OCI-LY3 (cell line): ENCODE results near the gene SQSTM1.

Source experiments
- H2AFZ ChIP-seq: fragments of 200-600, 300-600 bp; shearing (Covaris generic); 2 replicates; pipeline ENCODE4 v1.6.0; 2014; ENCODE audit warnings: antibody characterized with exemption, low read depth, low read length
- H3K27ac ChIP-seq: fragments of 200-600, 300-600 bp; sonication (generic); 2 replicates; pipeline ENCODE4 v1.5.1; 2014; ENCODE audit warnings: mild to moderate bottlenecking, low read length, moderate library complexity, mixed read lengths
- H3K27me3 ChIP-seq: fragments of 200-600, 300-600 bp; sonication (generic); 2 replicates; pipeline ENCODE4 v1.6.1; 2014; ENCODE audit warnings: low read depth, low read length, mixed read lengths
- H3K36me3 ChIP-seq: fragments of 200-600, 300-600 bp; sonication (generic); replicated peaks from 2 replicates; pipeline ENCODE3; 2014; ENCODE audit warnings: low read depth, low read length, mixed read lengths
- H3K4me1 ChIP-seq: fragments of 300-600, 200-600 bp; sonication (generic); 2 replicates; pipeline ENCODE4 v1.6.1; 2014; ENCODE audit warnings: low read length, mixed read lengths
- H3K4me2 ChIP-seq: fragments of 200-600, 300-600 bp; sonication (generic); 2 replicates; pipeline ENCODE4 v1.6.1; 2014; ENCODE audit warnings: low read length, mixed read lengths
- H3K4me3 ChIP-seq: fragments of 300-600, 200-600 bp; sonication (generic); 2 replicates; pipeline ENCODE4 v1.5.1; 2014; ENCODE audit warnings: antibody characterized with exemption, mild to moderate bottlenecking, low read length, moderate library complexity
- H3K79me2 ChIP-seq: fragments of 300-600, 200-600 bp; shearing (Covaris generic); 2 replicates; pipeline ENCODE4 v1.6.1; 2014; ENCODE audit warnings: mild to moderate bottlenecking, low read length, mixed read lengths
- H3K9ac ChIP-seq: fragments of 300-600, 200-600 bp; shearing (Covaris generic); 2 replicates; pipeline ENCODE4 v1.6.0; 2014; ENCODE audit warnings: mild to moderate bottlenecking, low read length, moderate library complexity
- H3K9me3 ChIP-seq: fragments of 200-600, 300-600 bp; shearing (Covaris generic); 2 replicates; pipeline ENCODE4 v1.6.1; 2014; ENCODE audit warnings: low read length, mixed read lengths; ENCODE audit not compliant: insufficient read depth
- H4K20me1 ChIP-seq: fragments of 200-600, 300-600 bp; sonication (generic); 2 replicates; pipeline ENCODE4 v1.6.1; 2016; ENCODE audit warnings: low read length, mixed read lengths; ENCODE audit not compliant: insufficient read depth
- EZH2phosphoT487 ChIP-seq: fragments of 200-600 bp; shearing (Covaris generic); IDR thresholded peaks from 2 replicates; pipeline ENCODE4 v1.6.1; 2018; ENCODE audit warnings: antibody characterized with exemption, mixed run types, low read depth
- TF ChIP-seq, protein P1 (sequence below): fragments of 200-600, 300-600 bp; sonication (generic); IDR thresholded peaks from 2 replicates; pipeline ENCODE4 v1.5.1; 2014; ENCODE audit warnings: antibody characterized with exemption, low read length, low read depth

Gene SQSTM1

DNA sequence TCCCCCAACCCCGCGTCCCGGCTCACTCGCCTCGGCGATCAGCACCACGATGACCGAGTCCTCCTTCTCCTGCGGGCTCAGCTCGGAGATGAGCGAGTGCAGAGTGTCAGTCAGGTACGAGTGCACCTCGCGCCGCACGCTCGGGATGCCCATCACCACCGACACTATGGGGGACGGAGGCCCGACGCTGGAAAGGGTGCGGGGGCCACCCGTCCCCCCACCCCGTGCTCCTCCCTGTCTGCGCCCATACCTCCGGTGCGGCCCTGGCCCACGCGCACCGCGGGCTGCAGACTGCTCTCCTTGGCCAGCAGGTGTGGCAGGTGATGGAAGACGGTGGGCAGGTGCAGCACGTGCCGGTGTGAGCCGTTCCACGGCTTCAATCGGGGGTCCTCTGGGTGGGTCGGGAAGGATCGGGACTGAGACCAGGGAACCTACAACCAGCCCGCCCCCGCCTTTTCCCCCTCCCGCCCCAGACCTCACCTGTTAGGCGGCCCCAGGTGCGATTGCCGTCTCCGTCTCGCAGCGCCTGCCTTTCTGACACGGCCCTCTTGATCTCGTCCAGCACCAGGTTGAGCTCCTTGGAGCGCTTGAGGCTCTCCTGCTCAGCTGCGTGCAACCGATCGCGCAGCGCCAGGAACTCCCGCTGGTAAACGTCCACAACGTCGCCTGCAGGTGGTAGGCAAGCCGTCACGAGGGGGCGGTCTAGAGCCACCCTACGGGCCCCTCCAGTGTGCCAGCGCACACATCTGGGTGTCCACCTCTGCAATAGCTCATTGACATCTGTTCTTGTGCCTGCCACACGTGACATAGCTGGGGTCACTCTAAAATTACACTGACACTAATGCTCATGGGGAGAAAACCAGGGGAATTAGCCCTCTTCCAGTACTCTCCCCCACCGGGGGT is 19.1 kb upstream of the SQSTM1 start:
- no peaks in the 10 kb centered on the region for H3K27me3 ChIP-seq
- H2AFZ ChIP-seq: no peak overlapping the region
- H3K4me2 ChIP-seq: no peak overlapping the region
- H3K9ac ChIP-seq: no peak overlapping the region
- no peaks in the 10 kb centered on the region for H3K9me3 ChIP-seq
- peaks cover 28% of the 10 kb centered on the region for H3K79me2 ChIP-seq
- peaks cover 16% of the 10 kb centered on the region for H4K20me1 ChIP-seq
- H3K4me3 ChIP-seq: no peak overlapping the region
- H3K27ac ChIP-seq: no peak overlapping the region
- H3K36me3 ChIP-seq: peaks cover 21% of the 10 kb centered on the region
- peaks cover 24% of the 10 kb centered on the region for H3K4me1 ChIP-seq
- TF ChIP-seq, protein P1, sequence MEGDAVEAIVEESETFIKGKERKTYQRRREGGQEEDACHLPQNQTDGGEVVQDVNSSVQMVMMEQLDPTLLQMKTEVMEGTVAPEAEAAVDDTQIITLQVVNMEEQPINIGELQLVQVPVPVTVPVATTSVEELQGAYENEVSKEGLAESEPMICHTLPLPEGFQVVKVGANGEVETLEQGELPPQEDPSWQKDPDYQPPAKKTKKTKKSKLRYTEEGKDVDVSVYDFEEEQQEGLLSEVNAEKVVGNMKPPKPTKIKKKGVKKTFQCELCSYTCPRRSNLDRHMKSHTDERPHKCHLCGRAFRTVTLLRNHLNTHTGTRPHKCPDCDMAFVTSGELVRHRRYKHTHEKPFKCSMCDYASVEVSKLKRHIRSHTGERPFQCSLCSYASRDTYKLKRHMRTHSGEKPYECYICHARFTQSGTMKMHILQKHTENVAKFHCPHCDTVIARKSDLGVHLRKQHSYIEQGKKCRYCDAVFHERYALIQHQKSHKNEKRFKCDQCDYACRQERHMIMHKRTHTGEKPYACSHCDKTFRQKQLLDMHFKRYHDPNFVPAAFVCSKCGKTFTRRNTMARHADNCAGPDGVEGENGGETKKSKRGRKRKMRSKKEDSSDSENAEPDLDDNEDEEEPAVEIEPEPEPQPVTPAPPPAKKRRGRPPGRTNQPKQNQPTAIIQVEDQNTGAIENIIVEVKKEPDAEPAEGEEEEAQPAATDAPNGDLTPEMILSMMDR: peak; percentile 71
- TF ChIP-seq EZH2phosphoT487: no peak

DNA sequence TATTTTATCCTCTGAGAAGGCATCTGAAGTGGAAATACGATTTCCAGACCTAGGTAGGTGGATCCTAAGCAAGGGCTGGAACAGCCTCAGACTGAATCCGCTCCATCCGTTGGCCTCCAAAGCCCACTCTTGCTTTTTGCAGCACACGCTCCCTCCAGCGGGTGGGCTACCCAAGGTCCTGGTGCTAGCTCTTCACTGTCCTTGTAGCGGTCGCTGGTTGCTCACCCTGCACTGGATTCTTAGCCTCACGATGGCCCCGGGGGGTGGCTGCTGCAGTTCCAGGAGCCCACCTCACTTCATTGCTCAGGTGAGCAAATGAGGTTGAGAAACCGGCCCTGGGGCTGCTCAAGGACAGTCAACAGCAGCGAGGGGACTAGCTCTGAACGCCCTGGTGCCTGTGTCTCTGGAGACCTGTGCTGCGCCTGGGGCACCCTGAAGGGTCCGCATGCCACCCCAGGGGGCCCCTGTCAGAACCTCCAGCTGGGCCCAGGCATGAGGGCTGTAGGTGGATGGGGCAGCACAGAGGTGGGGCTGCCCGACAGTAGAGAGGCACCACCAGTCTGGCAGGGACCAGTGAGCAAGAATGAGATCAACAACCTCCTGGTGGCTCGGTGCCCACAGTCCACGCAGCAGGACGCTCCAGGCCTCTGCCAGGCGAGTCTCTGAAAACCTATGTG is 18.4 kb upstream of the SQSTM1 start:
- H3K79me2 ChIP-seq: peaks cover 33% of the 10 kb centered on the region
- H3K4me3 ChIP-seq: no peak overlapping the region
- no peak overlapping the region for H3K9ac ChIP-seq
- no peaks in the 10 kb centered on the region for H3K27me3 ChIP-seq
- no peak overlapping the region for H3K4me2 ChIP-seq
- no peak overlapping the region for H2AFZ ChIP-seq
- peaks cover 21% of the 10 kb centered on the region for H3K36me3 ChIP-seq
- H3K4me1 ChIP-seq: peaks cover 19% of the 10 kb centered on the region
- TF ChIP-seq, protein P1: no peak
- TF ChIP-seq EZH2phosphoT487: no peak
- H3K27ac ChIP-seq: no peak overlapping the region
- H4K20me1 ChIP-seq: peaks cover 16% of the 10 kb centered on the region
- no peaks in the 10 kb centered on the region for H3K9me3 ChIP-seq

DNA sequence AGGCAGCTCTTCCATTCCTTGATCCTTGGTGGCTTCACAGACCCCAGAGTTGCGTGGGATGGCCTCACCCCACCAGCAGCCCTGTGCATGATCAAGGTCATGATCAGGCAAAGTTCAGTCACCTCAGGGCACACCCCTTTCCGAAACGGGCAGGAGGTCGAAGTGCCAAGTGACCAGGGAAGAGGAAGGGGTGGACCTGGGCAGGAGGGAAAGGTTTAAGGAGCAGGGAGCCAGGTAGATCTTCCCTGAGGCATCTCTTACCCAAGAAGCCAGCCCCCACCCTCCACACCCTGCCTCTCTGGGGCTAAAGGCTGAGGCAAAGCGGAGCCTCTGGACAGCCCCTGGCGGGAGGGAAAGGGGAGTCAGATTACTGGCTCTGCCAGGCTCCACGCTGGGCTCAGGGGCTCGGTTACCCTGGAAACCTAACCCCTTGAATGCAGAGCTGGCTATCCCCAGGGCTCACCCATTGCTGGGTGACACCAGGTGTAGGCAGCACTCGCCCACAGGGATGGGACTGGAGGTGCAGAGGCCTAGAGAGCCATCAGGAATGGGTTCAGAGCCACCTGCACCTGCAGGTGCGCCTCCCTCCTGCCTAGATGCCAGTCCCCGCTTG is 17.6 kb upstream of the SQSTM1 start:
- H3K36me3 ChIP-seq: peaks cover 17% of the 10 kb centered on the region
- H3K27ac ChIP-seq: no peak overlapping the region
- H4K20me1 ChIP-seq: peaks cover 16% of the 10 kb centered on the region
- H3K27me3 ChIP-seq: no peaks in the 10 kb centered on the region
- H3K4me1 ChIP-seq: peaks cover 23% of the 10 kb centered on the region
- TF ChIP-seq, protein P1: no peak
- no peak for TF ChIP-seq EZH2phosphoT487
- H3K4me3 ChIP-seq: no peak overlapping the region
- peaks cover 40% of the 10 kb centered on the region for H3K79me2 ChIP-seq
- H2AFZ ChIP-seq: no peak overlapping the region
- H3K9me3 ChIP-seq: no peaks in the 10 kb centered on the region
- no peak overlapping the region for H3K9ac ChIP-seq
- no peak overlapping the region for H3K4me2 ChIP-seq
